Measurements from ENCODE around the gene WDR17. TPM values are rescaled to one million over a fixed set of nuclear protein-coding genes. Genes with fewer than 3 reads are reported as not detected.

The WDR17 gene
- polyA plus RNA-seq, 3 donors, result 6.0 to 7.3 (median 6.4) TPM

GRCh38 chr4:176084769-176085168, 19.1 kb downstream of the WDR17 start:
- DNase-seq (ENCODE audit: low read depth in 3 of 3, low spot score in 2 of 3), result no peak

GRCh38 chr4:176090115-176090514, 24.5 kb downstream of the WDR17 start:
- no peak for DNase-seq (ENCODE audit: low read depth in 3 of 3, low spot score in 2 of 3)

GRCh38 chr4:176099314-176099713, 33.7 kb downstream of the WDR17 start:
- no peak for DNase-seq (ENCODE audit: low read depth in 3 of 3, low spot score in 2 of 3)

- DNase-seq (ENCODE audit: low read depth in 3 of 3, low spot score in 2 of 3), result no peak
Observed at GRCh38 chr4:176102414-176103063, 36.9 kb downstream of the WDR17 start.

- DNase-seq (ENCODE audit: low read depth in 3 of 3, low spot score in 2 of 3), result no peak
Observed at GRCh38 chr4:176107695-176108094, 42.1 kb downstream of the WDR17 start.

GRCh38 chr4:176123710-176124407, 58.2 kb downstream of the WDR17 start:
- no peak for DNase-seq (ENCODE audit: low read depth in 3 of 3, low spot score in 2 of 3)

GRCh38 chr4:176125063-176125462, 59.4 kb downstream of the WDR17 start:
- DNase-seq (ENCODE audit: low read depth in 3 of 3, low spot score in 2 of 3), result no peak

GRCh38 chr4:176134670-176135069, 69.0 kb downstream of the WDR17 start:
- no peak for DNase-seq (ENCODE audit: low read depth in 3 of 3, low spot score in 2 of 3)

- no peak for DNase-seq (ENCODE audit: low read depth in 3 of 3, low spot score in 2 of 3)
Observed at GRCh38 chr4:176137631-176138030, 72.0 kb downstream of the WDR17 start.

GRCh38 chr4:176139518-176139917, 73.9 kb downstream of the WDR17 start:
- no peak for DNase-seq (ENCODE audit: low read depth in 3 of 3, low spot score in 2 of 3)

GRCh38 chr4:176142253-176142652, 76.6 kb downstream of the WDR17 start:
- DNase-seq (ENCODE audit: low read depth in 3 of 3, low spot score in 2 of 3), result no peak

GRCh38 chr4:176149680-176150355, 84.2 kb downstream of the WDR17 start:
- no peak for DNase-seq (ENCODE audit: low read depth in 3 of 3, low spot score in 2 of 3)

GRCh38 chr4:176150356-176150682, 84.7 kb downstream of the WDR17 start:
- no peak for DNase-seq (ENCODE audit: low read depth in 3 of 3, low spot score in 2 of 3)

GRCh38 chr4:176150704-176151103, 85.1 kb downstream of the WDR17 start:
- DNase-seq (ENCODE audit: low read depth in 3 of 3, low spot score in 2 of 3), result no peak

- DNase-seq (ENCODE audit: low read depth in 3 of 3, low spot score in 2 of 3), result no peak
Observed at GRCh38 chr4:176153124-176153523, 87.5 kb downstream of the WDR17 start.

- DNase-seq (ENCODE audit: low read depth in 3 of 3, low spot score in 2 of 3), result no peak
Observed at GRCh38 chr4:176156656-176157055, 91.0 kb downstream of the WDR17 start.

- no peak for DNase-seq (ENCODE audit: low read depth in 3 of 3, low spot score in 2 of 3)
Observed at GRCh38 chr4:176163041-176163440, 97.4 kb downstream of the WDR17 start.

GRCh38 chr4:176185051-176185450, 119.4 kb downstream of the WDR17 start:
- no peak for DNase-seq (ENCODE audit: low read depth in 3 of 3, low spot score in 2 of 3)

- no peak for DNase-seq (ENCODE audit: low read depth in 3 of 3, low spot score in 2 of 3)
Observed at GRCh38 chr4:176186067-176186466, 120.4 kb downstream of the WDR17 start.

GRCh38 chr4:176186671-176187395, 121.2 kb downstream of the WDR17 start:
- DNase-seq (ENCODE audit: low read depth in 3 of 3, low spot score in 2 of 3), result no peak

GRCh38 chr4:176187624-176188023, 122.0 kb downstream of the WDR17 start:
- no peak for DNase-seq (ENCODE audit: low read depth in 3 of 3, low spot score in 2 of 3)

Data from right renal cortex interstitium (tissue), 3 donors.